ENCODE data around the gene PDCL3.

PDCL3 gene

GRCh38 chr2:100560216-100560830 lies 2.5 kb upstream of the PDCL3 start:
- in situ Hi-C loops (cut with HindIII; ENCODE audit: low sequenced_read_pairs), result no loop called here

GRCh38 chr2:100561191-100561590 lies 1.6 kb upstream of the PDCL3 start:
- in situ Hi-C loops (cut with HindIII; ENCODE audit: low sequenced_read_pairs), result no loop called here

- in situ Hi-C loops (cut with HindIII; ENCODE audit: low sequenced_read_pairs), result no loop called here
These were observed 834 bp downstream of the PDCL3 start for GRCh38 chr2:100563407-100564247.

GRCh38 chr2:100568989-100569388 lies 6.2 kb downstream of the PDCL3 start:
- in situ Hi-C loops (cut with HindIII; ENCODE audit: low sequenced_read_pairs), result no loop called here

GRCh38 chr2:100571668-100572067 lies 8.9 kb downstream of the PDCL3 start:
- in situ Hi-C loops (cut with HindIII; ENCODE audit: low sequenced_read_pairs), result no loop called here

- in situ Hi-C loops (cut with HindIII; ENCODE audit: low sequenced_read_pairs), result no loop called here
These were observed 15.0 kb downstream of the PDCL3 start for GRCh38 chr2:100577777-100578176.

GRCh38 chr2:100580367-100581276 lies 17.8 kb downstream of the PDCL3 start:
- in situ Hi-C loops (cut with HindIII; ENCODE audit: low sequenced_read_pairs), result no loop called here

- in situ Hi-C loops (cut with HindIII; ENCODE audit: low sequenced_read_pairs), result no loop called here
These were observed 18.5 kb downstream of the PDCL3 start for GRCh38 chr2:100581277-100581612.

- in situ Hi-C loops (cut with HindIII; ENCODE audit: low sequenced_read_pairs), result no loop called here
These were observed 22.0 kb downstream of the PDCL3 start for GRCh38 chr2:100584816-100585215.

- in situ Hi-C loops (cut with HindIII; ENCODE audit: low sequenced_read_pairs), result no loop called here
These were observed 25.4 kb downstream of the PDCL3 start for GRCh38 chr2:100588071-100588786.

GRCh38 chr2:100589527-100589926 lies 26.7 kb downstream of the PDCL3 start:
- in situ Hi-C loops (cut with HindIII; ENCODE audit: low sequenced_read_pairs), result no loop called here

- in situ Hi-C loops (cut with HindIII; ENCODE audit: low sequenced_read_pairs), result no loop called here
These were observed 29.4 kb downstream of the PDCL3 start for GRCh38 chr2:100592226-100592625.

GRCh38 chr2:100596465-100596864 lies 33.7 kb downstream of the PDCL3 start:
- in situ Hi-C loops (cut with HindIII; ENCODE audit: low sequenced_read_pairs), result no loop called here

GRCh38 chr2:100599566-100599965 lies 36.8 kb downstream of the PDCL3 start:
- in situ Hi-C loops (cut with HindIII; ENCODE audit: low sequenced_read_pairs), result no loop called here

- in situ Hi-C loops (cut with HindIII; ENCODE audit: low sequenced_read_pairs), result no loop called here
These were observed 38.9 kb downstream of the PDCL3 start for GRCh38 chr2:100601661-100602060.

GRCh38 chr2:100603414-100603813 lies 40.6 kb downstream of the PDCL3 start:
- in situ Hi-C loops (cut with HindIII; ENCODE audit: low sequenced_read_pairs), result no loop called here

GRCh38 chr2:100603948-100604633 lies 41.3 kb downstream of the PDCL3 start:
- in situ Hi-C loops (cut with HindIII; ENCODE audit: low sequenced_read_pairs), result no loop called here

GRCh38 chr2:100606332-100606725 lies 43.5 kb downstream of the PDCL3 start:
- in situ Hi-C loops (cut with HindIII; ENCODE audit: low sequenced_read_pairs), result no loop called here

- in situ Hi-C loops (cut with HindIII; ENCODE audit: low sequenced_read_pairs), result no loop called here
These were observed 44.0 kb downstream of the PDCL3 start for GRCh38 chr2:100606726-100607343.

GRCh38 chr2:100610381-100610831 lies 47.6 kb downstream of the PDCL3 start:
- in situ Hi-C loops (cut with HindIII; ENCODE audit: low sequenced_read_pairs), result no loop called here
